GM12864 (cell line): ENCODE data around the gene MAST4.

Experiments
- DNase-seq: peaks from one replicate; pipeline ENCODE4 v3.0.0-alpha.2; 2011; ENCODE audit warnings: low read depth
- H3K4me3 ChIP-seq: 2 replicates; pipeline ENCODE4 v1.5.1; 2011; ENCODE audit warnings: mild to moderate bottlenecking, low read depth, low read length, control low read depth
- TF ChIP-seq, protein P1 (sequence below): IDR thresholded peaks from 2 replicates; pipeline ENCODE4 v1.5.1; 2011; ENCODE audit warnings: low read depth, mild to moderate bottlenecking, moderate library complexity, low read length, control low read depth, inconsistent platforms; ENCODE audit errors: missing control alignments

The MAST4 gene

DNA sequence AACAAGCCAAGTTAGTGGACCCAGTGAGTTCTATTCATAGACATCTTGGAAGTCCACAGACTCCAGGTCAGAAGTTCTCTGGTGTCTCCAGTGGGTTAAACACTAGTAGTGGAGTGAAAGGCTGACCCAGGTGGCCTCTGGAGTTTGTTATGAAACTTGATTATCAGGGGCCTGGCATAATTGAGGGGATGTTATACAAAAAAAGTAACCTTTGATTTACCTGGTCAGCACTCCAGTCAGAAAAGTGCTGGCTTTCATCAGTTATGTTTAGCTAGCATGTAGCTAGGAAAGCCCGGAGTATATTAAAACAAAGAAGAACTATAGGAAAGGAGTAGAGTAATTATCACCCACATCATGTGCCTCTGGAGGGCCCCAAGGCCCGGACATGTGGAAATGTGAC, 429.3 kb downstream of the MAST4 start:
- no peak overlapping the region for H3K4me3 ChIP-seq
- no peak for DNase-seq
- TF ChIP-seq, protein P1, sequence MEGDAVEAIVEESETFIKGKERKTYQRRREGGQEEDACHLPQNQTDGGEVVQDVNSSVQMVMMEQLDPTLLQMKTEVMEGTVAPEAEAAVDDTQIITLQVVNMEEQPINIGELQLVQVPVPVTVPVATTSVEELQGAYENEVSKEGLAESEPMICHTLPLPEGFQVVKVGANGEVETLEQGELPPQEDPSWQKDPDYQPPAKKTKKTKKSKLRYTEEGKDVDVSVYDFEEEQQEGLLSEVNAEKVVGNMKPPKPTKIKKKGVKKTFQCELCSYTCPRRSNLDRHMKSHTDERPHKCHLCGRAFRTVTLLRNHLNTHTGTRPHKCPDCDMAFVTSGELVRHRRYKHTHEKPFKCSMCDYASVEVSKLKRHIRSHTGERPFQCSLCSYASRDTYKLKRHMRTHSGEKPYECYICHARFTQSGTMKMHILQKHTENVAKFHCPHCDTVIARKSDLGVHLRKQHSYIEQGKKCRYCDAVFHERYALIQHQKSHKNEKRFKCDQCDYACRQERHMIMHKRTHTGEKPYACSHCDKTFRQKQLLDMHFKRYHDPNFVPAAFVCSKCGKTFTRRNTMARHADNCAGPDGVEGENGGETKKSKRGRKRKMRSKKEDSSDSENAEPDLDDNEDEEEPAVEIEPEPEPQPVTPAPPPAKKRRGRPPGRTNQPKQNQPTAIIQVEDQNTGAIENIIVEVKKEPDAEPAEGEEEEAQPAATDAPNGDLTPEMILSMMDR, result no peak

DNA sequence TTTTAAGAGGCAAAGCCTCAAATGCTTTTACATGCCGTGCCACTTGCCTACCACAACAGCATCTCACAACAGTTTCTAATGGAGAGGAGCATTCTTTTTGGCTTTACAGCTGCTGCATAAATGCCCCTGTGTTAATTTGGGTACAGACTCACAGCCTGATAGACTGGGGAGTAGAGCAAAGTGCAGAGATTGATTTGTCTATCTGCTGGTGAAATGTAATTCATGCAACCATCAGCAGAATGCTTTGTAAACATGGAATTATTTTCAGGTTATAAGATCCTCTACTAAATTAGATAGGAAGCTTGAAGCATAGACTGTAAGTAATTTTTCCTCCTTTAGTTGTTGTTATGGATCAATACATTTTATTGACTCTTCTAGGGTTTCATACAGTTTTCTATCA, 430.1 kb downstream of the MAST4 start:
- TF ChIP-seq, protein P1, result no peak
- no peak overlapping the region for H3K4me3 ChIP-seq
- no peak for DNase-seq

DNA sequence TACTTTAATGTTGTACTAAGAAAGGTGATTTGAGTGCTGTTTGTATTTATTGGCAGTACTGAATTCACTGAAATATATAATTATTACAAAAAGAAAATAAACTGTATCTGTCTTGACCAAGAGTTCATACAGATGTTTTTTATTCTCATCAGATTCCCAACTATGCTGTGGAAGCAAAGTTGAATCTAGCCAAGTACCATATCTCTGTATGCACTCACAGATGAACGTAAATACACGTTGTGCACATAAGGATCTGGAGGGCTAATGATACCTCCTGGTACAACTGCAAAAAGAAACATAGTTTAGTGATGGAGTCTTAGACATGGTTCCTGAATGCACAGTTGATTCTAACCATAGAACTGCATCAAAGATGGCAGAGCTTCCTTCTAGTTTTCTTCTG, 431.0 kb downstream of the MAST4 start:
- TF ChIP-seq, protein P1, result no peak
- no peak overlapping the region for H3K4me3 ChIP-seq
- DNase-seq, result no peak

DNA sequence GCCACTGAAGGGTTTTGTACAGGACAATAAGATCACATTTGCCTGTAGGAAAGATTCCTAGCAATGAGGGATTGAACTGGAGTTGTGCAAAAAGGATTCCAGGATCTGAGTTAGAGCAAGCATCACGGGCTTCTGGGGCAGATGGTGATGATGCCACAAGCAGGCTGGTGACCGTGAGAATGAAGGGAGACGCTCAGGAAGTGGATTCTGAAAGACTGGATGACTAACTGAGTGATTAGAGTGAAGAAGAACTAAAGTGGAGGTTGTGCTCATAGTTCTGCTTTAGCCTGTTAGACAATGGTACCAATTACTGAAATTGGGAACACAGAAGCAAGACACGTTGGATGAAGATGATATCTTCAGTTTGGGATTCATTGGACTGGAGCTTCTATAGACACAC, 432.2 kb downstream of the MAST4 start:
- H3K4me3 ChIP-seq, result no peak overlapping the region
- TF ChIP-seq, protein P1, result no peak
- DNase-seq, result no peak

DNA sequence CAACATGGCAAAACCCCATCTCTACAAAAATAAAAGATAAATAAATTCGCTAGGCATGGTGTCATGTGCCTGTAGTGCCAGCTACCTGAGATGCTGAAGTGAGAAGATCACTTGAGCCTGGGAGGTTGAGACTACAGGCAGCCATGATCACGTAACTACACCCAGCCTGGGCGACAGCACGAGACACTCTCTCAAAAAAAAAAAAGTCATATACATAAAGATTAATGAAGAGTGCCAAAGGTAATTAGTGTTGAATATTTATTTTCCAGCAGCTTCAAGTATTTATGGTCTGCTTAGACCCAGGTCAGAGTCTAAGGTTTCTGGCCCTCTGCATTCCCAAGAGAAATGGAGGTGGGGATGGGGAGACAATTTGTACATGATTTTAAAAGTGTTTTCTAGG, 432.7 kb downstream of the MAST4 start:
- no peak for DNase-seq

DNA sequence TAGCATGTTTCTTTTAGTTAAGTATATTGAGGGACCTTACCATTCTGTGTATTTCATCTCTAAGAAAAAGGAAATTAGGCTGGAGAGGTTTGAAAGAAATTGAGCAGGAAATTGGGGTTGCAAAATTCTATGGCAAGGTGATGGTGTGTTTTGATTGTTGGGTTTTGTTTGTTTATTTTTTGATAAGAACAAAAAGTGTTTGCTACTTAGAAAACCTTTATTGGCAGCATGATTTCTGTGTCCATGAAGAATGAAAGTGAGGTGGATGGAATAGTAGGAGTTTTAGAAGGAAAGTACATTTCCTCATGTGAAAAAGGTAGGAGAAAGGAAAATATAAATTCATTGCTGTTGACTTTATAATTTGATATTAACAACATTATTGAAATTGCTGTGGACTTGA, 433.3 kb downstream of the MAST4 start:
- no peak for DNase-seq
- TF ChIP-seq, protein P1, result no peak
- H3K4me3 ChIP-seq, result no peak overlapping the region

More for the DNA sequence above, 432.7 kb downstream of the MAST4 start:
- H3K4me3 ChIP-seq, result no peak overlapping the region
- TF ChIP-seq, protein P1, result no peak

DNA sequence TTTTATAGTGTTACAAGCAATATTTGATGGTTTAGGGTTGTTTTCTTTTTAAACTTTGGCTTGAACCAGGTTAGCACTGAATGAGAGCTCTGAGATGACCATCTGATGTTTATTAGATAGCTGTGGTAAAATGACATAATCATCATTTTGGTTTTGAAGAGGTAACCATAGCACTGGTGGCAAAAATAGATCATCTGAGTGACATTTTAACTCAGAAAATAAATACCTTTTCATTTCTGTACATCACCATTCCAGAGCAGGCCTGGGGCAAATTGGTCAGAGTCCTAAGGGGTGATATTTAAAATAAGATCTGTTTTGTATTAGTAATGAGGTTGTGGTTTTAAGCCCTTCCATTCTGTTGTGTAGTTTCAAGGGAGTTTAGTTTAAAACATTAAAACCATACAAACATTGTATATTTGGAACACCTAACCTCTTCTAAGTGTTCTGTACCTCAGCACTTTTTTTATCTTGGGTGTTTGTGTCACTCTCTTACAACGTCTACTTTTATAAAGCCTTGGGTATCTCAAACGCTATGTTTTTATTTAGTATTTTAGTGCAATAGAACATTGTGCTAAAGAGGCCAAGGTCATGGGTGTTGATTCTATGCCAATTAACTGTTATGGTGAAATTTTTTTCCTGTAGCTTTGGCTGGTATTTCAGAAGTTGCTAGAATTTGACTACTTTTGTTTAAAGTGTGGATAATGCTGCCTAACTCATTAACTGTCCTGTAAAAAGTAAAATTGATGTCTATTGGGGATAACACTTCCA, 434.3 kb downstream of the MAST4 start:
- DNase-seq, result no peak
- no peak overlapping the region for H3K4me3 ChIP-seq
- TF ChIP-seq, protein P1, result no peak
